Keratinocyte (primary cell): ENCODE data around the gene PIK3CA. TPM values are rescaled to one million over a fixed set of nuclear protein-coding genes. Genes with fewer than 3 reads are reported as not detected.

ENCODE experiments used
- DNase-seq: peaks from one replicate; pipeline ENCODE4 v3.0.0-alpha.2; 2011; ENCODE audit warnings: low read depth, missing footprints, low spot score
- FAIRE-seq: peaks from 2 replicates; lab custom pipeline; 2011; peaks lifted over from hg19 to GRCh38; lab: Jason Lieb, UNC
- H2AFZ ChIP-seq: 2 replicates; pipeline ENCODE4 v1.6.0; 2012; ENCODE audit warnings: low read length, control low read depth, inconsistent platforms; ENCODE audit not compliant: control insufficient read depth
- H3K27ac ChIP-seq: 2 replicates; pipeline ENCODE4 v1.5.1; 2011; ENCODE audit warnings: low read length; ENCODE audit not compliant: control insufficient read depth, insufficient read depth
- H3K27me3 ChIP-seq: 3 replicates; pipeline ENCODE4 v1.6.0; 2011; ENCODE audit warnings: low read length; ENCODE audit not compliant: control insufficient read depth, insufficient read depth; ENCODE audit errors: extremely low read depth
- H3K36me3 ChIP-seq, 2 experiments: 2 replicates in 1 of 2; 3 replicates in 1 of 2; pipeline ENCODE4 v1.5.1; 2011; ENCODE audit warnings: low read length in 2 of 2, mild to moderate bottlenecking in 1 of 2; ENCODE audit not compliant: control insufficient read depth in 2 of 2, insufficient read depth in 2 of 2; ENCODE audit errors: extremely low read depth in 1 of 2
- H3K4me1 ChIP-seq: 3 replicates; pipeline ENCODE4 v1.5.1; 2011; ENCODE audit warnings: low read length; ENCODE audit not compliant: control insufficient read depth, insufficient read depth; ENCODE audit errors: extremely low read depth
- H3K4me2 ChIP-seq: 3 replicates; pipeline ENCODE4 v1.6.0; 2011; ENCODE audit warnings: low read depth, low read length; ENCODE audit not compliant: control insufficient read depth, insufficient read depth; ENCODE audit errors: extremely low read depth
- H3K4me3 ChIP-seq, 3 experiments: fragments of 200-600 bp in 1 of 3; sonication (generic) in 1 of 3; 2 replicates in 2 of 3; 3 replicates in 1 of 3; pipeline ENCODE4 v1.5.1; 2011 to 2016; ENCODE audit warnings: low read length in 3 of 3, mild to moderate bottlenecking in 3 of 3, control low read depth in 2 of 3, inconsistent platforms in 1 of 3, low read depth in 1 of 3, mixed read lengths in 1 of 3, mixed run types in 1 of 3, moderate library complexity in 1 of 3; ENCODE audit not compliant: control insufficient read depth in 2 of 3, insufficient read depth in 2 of 3; ENCODE audit errors: extremely low read depth in 1 of 3
- H3K79me2 ChIP-seq: 2 replicates; pipeline ENCODE4 v1.6.0; 2012; ENCODE audit warnings: low read length; ENCODE audit not compliant: control insufficient read depth, insufficient read depth
- H3K9ac ChIP-seq: 3 replicates; pipeline ENCODE4 v1.6.0; 2011; ENCODE audit warnings: low read length; ENCODE audit not compliant: control insufficient read depth, insufficient read depth; ENCODE audit errors: extremely low read depth
- H3K9me1 ChIP-seq: 3 replicates; pipeline ENCODE4 v1.6.0; 2011; ENCODE audit warnings: low read length; ENCODE audit not compliant: control insufficient read depth, insufficient read depth; ENCODE audit errors: extremely low read depth
- H3K9me3 ChIP-seq: 2 replicates; pipeline ENCODE4 v1.5.1; 2012; ENCODE audit warnings: low read depth, low read length; ENCODE audit not compliant: control insufficient read depth
- H4K20me1 ChIP-seq: 3 replicates; pipeline ENCODE4 v1.6.0; 2011; ENCODE audit warnings: low read length; ENCODE audit not compliant: control insufficient read depth, insufficient read depth; ENCODE audit errors: extremely low read depth
- CTCF ChIP-seq, 3 experiments: IDR thresholded peaks in 1 of 3; conservative IDR thresholded peaks in 1 of 3; optimal IDR thresholded peaks in 1 of 3; 2 replicates in 2 of 3; 3 replicates in 1 of 3; pipeline versions ENCODE3 to v1.5.1; 2011; ENCODE audit warnings: low read length in 3 of 3, mild to moderate bottlenecking in 3 of 3, moderate library complexity in 2 of 3, control low read depth in 1 of 3, inconsistent platforms in 1 of 3; ENCODE audit not compliant: insufficient read depth in 2 of 3; ENCODE audit errors: extremely low read depth in 1 of 3
- EZH2 ChIP-seq: IDR thresholded peaks from one replicate; pipeline ENCODE4 v1.6.1; 2012; ENCODE audit warnings: inconsistent platforms, mild to moderate bottlenecking, low read length, moderate library complexity
- dilution Hi-C: fragments of 300-500 bp; cut with MboI; formaldehyde crosslinking; loops from one replicate; pipeline ENCODE4 v1.7.0; 2020; ENCODE audit warnings: low sequenced_read_pairs; ENCODE audit not compliant: extremely low pct_ligation_motif_present
- polyA plus RNA-seq, 5 experiments: library from polyadenylated mRNA; depleted of rRNA in 3 of 5; stranded (reverse) in 3 of 5; stranded (forward) in 1 of 5; unstranded in 1 of 5; fragments of >200 nt; gene quantifications; 1 replicate in 1 of 5; 2 replicates in 3 of 5; 3 replicates in 1 of 5; pipeline versions ENCODE4 v1.2.1 to v1.2.3, GENCODE V29; 2011 to 2012; ENCODE audit warnings: missing spikeins in 2 of 5, low read depth in 1 of 5, low replicate concordance in 1 of 5

Gene PIK3CA
- polyA plus RNA-seq, 1 donor (not counting 4 experiments of a cell fraction or from before 2014, with no cell fraction given): 12.0 TPM

- Histone ChIP-seq H3K79me2 (no peaks in the 10 kb centered on the region), H3K4me2 (no peak overlapping the region), H3K36me3 (no peaks in the 10 kb centered on the region), H2AFZ (no peak overlapping the region), H3K9me3 (no peaks in the 10 kb centered on the region), H3K27ac (no peak overlapping the region), H3K9me1 (no peaks in the 10 kb centered on the region), H4K20me1 (no peaks in the 10 kb centered on the region), H3K9ac (no peak overlapping the region), H3K4me1 (no peaks in the 10 kb centered on the region), H3K27me3 (no peaks in the 10 kb centered on the region), H3K4me3 (no peak overlapping the region)
- DNase-seq: no peak
- dilution Hi-C loops: no loop called here
- FAIRE-seq: no peak
- TF ChIP-seq EZH2: no peak
- no peak for TF ChIP-seq CTCF (optimal IDR thresholded peaks at IDR 0.05 in 1 of 3, IDR thresholded peaks at IDR 0.05 in 1 of 3, conservative IDR thresholded peaks at IDR 0.05 in 1 of 3; ENCODE audit: extremely low read depth in 1 of 3, insufficient read depth in 2 of 3, low read length in 3 of 3)
These were observed 117.7 kb downstream of the PIK3CA start for GRCh38 chr3:179265875-179266274.

GRCh38 chr3:179266701-179267211 lies 118.6 kb downstream of the PIK3CA start:
- FAIRE-seq (no peak), DNase-seq (no peak)
- H2AFZ ChIP-seq: no peak overlapping the region
- H3K27ac ChIP-seq: no peak overlapping the region
- no peaks in the 10 kb centered on the region for H3K9me3 ChIP-seq
- dilution Hi-C loops: no loop called here
- H3K27me3 ChIP-seq: no peaks in the 10 kb centered on the region
- no peaks in the 10 kb centered on the region for H4K20me1 ChIP-seq
- H3K4me2 ChIP-seq: no peak overlapping the region
- H3K36me3 ChIP-seq: no peaks in the 10 kb centered on the region
- H3K9me1 ChIP-seq: no peaks in the 10 kb centered on the region
- H3K4me1 ChIP-seq: no peaks in the 10 kb centered on the region
- no peak overlapping the region for H3K9ac ChIP-seq
- H3K79me2 ChIP-seq: no peaks in the 10 kb centered on the region
- TF ChIP-seq CTCF (optimal IDR thresholded peaks at IDR 0.05 in 1 of 3, IDR thresholded peaks at IDR 0.05 in 1 of 3, conservative IDR thresholded peaks at IDR 0.05 in 1 of 3; ENCODE audit: extremely low read depth in 1 of 3, insufficient read depth in 2 of 3, low read length in 3 of 3) (no peak), EZH2 (no peak)
- no peak overlapping the region for H3K4me3 ChIP-seq
